ENCODE measurements around the gene BCAT1. TPM values are rescaled to one million over a fixed set of nuclear protein-coding genes. Genes with fewer than 3 reads are reported as not detected.

Gene BCAT1, protein sequence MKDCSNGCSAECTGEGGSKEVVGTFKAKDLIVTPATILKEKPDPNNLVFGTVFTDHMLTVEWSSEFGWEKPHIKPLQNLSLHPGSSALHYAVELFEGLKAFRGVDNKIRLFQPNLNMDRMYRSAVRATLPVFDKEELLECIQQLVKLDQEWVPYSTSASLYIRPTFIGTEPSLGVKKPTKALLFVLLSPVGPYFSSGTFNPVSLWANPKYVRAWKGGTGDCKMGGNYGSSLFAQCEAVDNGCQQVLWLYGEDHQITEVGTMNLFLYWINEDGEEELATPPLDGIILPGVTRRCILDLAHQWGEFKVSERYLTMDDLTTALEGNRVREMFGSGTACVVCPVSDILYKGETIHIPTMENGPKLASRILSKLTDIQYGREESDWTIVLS
- total RNA-seq (2022; extraction: Qiagen RNA extraction; ENCODE audit: low read depth) = 8.8 to 12.8 TPM (median 10.1 TPM) in 5 replicates

DNA sequence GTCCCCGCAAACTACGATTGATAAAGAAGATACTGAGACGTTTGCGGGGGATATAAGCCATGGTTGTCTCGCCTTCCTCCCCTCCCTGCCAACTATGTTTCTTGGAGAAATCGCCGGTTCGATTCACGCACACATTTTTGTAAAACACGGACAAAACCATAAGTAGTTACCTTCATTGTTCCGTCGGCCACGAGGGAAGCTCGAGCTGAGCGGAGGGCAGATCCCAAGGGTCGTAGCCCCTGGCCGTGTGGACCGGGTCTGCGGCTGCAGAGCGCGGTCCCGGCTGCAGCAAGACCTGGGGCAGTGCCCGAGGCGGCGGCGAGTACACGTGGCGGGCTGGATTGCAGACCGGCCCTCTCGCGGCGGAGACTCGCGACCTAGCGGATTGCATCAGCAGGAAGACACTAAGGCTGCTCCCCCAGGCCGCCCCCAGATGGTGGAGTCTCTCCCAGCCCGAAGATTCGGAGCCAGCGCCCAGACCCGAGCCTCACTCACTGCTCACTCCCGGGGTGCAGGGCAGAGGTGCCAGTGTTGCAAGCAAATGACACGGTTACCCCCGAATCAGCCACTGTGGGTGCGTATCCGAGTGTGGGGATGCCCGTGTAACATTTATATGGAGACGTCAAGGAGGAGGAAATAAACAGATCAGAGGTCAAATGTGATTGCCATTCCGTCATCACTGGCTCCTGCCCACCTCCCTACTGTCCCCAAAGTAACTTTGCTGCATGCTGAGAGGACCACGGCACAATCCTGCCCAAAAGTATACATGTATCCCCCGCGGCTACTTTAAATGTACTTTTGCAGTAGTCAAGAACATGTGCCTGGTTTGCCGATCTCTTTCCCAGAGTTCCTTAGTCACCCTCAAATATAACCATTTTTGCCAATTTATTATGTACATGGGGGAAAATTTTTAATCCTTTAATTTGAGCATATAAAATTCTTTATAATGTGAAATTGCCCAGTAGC lies at the start of gene BCAT1:
TSS of gene BCAT1 (minus strand) at position 345 of the 966 bp plus-strand sequence. CDS start at position 176, 169 bp downstream.

Other genes with a start within 250 kb of the BCAT1 start
- 0.14 to 0.33 TPM (median 0.19 TPM) in 3 of 5 replicates, not detected in the others for gene DNAI7, start 246.1 kb upstream of the BCAT1 start, total RNA-seq (2022; extraction: Qiagen RNA extraction; ENCODE audit: low read depth)
- gene ETFRF1, start 246.1 kb upstream of the BCAT1 start, total RNA-seq (2022; extraction: Qiagen RNA extraction; ENCODE audit: low read depth) = 2.0 to 11.4 TPM (median 11.1 TPM) in 5 replicates